ENCODE measurements around the gene POMP.
"Not testable (repeated sequence)": the region's sequence is repeated elsewhere in the genome, so short reads cannot be mapped to it uniquely, and the experiment has no call there.

POMP gene

DNA sequence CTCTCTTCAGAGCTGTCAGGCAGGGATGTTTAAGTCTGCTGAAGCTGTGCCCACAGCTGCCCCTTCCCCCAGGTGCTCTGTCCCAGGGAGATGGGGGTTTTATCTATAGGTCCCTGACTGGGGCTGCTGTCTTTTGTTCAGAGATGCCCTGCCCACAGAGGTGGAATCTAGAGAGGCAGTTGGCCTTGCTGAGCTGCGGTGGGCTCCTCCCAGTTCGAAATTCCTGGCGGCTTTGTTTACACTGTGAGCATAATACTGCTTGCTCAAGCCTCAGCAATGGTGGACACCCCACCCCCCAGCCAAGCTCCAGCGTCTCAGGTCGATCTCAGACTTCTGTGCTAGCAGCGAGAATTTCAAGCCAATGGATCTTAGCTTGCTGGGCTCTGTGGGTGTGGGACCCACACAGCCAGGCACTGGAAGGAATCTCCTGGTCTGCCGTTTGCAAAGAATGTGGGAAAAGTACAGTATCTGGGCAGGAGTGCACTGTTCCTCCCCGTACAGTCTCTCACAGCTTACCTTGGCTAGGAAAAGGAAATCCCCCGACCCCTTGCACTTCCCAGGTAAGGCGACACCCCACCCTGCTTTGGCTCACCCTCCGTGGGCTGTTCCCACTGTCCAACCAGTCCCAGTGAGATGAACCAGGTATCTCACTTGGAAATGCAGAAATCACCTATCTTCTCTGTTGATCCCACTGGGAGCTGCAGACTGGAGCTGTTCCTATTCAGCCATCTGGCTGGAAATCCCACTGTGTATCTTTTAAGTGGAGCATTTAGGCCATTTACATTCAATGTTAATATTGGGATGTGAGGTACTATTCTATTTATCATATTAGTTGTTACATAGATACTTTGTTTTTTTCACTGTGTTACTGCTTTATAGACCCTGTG is 34.9 kb downstream of the POMP start:
- not testable (repeated sequence) for DNase-seq

DNA sequence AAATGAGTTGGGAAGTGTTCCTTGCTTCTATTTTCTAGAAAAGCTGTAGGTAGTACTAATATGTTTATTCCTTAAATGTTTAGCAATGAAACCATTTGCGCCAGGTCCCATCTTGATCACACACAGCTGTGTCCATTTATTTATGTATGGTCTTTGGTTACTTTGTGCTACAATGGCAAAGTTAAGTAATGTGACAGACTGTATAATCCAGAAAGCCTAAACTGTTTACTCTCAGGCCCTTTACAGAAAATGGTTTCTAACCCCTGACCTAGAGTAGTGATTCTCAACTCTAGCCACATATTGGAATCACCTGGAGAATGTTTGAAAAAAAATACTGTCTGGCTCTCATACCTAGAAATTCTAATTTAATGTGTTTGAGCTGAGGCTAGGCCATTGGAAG is 38.5 kb downstream of the POMP start:
- DNase-seq, result no peak

DNA sequence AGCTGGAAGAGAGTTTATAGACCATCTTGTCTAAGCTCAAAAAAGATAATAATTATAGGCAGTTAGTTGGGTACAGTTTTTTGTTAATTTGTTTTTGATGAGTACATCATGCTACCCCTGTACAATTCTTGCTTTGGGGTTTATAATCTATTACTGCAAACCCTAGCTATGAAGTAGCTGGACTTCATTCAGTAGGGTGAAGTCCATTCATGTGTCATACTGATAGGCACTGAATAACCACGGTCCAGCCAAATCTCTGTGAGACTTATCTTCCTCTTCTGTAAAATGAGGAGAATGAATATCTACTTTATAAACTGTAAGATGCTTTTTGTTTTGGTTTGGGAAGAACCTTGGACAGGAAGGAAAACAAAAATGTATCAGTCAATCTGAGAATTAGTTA is 40.3 kb downstream of the POMP start:
- no peak for DNase-seq

DNA sequence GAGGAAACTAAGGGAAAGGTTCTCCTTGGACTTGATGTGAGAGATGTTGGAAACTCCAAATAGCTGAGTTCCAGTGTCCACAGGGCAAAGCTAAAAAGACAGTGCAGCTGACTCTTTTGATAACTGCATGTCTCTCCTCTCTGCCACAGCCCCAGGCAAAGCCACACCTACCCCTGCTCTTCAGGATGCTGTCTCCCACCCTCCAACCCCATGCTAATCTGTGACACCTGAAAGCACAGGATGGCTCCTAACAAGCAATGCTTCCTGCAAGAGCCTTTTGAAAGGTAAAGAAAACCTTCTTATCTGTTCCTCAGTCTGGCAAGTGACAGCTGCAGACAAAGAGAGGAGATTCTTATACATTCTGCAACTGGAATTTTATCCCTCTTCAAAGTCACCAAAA is 45.4 kb downstream of the POMP start:
- no peak for DNase-seq

GRCh38 chr13:28704919-28705318 is 46.0 kb downstream of the POMP start:
- DNase-seq, result no peak

DNA sequence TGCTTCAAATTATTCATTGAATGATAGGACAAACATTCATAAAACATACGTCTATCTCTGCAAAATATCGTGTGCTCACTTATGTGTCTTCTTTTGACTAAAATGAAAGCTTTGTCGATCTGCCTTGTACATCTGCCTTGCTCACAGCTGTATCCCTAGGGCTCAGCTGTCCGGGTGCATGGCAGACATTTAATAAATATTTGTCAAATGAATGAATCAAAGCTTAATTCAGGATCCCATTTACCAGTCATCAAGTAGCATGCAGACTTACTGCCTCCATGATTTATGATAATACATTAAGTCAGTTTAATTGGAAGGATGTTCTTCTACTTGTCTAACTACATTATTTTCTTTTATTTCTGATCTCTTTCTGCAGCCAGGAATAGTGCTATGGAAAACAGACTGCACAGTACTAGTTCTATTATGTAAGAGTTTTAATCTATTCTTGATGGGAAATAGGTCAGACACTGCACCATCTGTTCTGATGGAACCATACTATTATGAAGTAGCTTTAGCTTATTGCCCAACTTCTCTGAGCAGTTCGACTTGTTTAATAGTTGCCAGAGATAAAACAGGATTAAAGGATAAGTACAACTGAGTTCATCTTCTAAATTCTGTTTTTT is 46.6 kb downstream of the POMP start:
- DNase-seq, result no peak

GRCh38 chr13:28707629-28708427 is 48.9 kb downstream of the POMP start:
- peak in 1 of 56 donors; percentile 2 for DNase-seq

DNA sequence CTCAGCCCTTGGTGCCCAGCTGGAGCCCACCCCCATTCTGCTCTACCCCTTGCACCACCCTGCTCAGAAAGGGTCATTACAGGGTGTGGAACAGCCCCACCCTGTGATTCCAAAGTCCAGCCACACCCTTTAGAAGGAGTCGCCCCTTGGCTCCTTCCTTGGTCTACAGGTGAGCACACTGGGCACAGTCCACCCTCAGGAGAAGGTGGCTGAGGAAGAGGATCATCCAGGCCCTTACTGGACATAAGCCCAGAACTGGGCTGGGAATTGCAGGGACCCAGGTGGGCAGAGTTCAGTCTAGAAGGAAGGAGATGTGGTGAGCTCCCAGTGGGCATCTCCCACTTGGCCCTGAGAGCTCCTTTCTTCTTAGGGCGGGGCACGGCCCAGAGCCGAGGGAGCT is 51.2 kb downstream of the POMP start:
- DNase-seq, result no peak

GRCh38 chr13:28714651-28715050 is 55.7 kb downstream of the POMP start:
- no peak for DNase-seq

GRCh38 chr13:28716511-28716910 is 57.6 kb downstream of the POMP start:
- no peak for DNase-seq

GRCh38 chr13:28717170-28717569 is 58.2 kb downstream of the POMP start:
- DNase-seq, result no peak

DNA sequence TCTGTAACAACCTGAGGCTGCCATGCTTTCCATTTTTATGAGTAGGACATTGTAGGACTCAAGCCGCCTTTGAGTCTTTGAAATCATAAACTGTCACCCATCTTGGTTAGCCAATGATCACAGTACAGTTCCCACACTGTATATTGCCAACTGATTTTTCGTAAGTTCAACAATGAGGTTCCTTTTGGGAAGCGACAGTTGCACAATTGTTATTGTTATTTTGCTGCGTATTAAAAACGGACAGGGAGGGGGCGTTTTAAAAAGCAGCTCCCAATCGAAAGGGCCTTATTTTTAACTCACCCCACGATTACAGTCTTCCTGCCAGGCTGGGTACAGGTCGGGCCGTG is 59.2 kb downstream of the POMP start:
- DNase-seq, result no peak

DNA sequence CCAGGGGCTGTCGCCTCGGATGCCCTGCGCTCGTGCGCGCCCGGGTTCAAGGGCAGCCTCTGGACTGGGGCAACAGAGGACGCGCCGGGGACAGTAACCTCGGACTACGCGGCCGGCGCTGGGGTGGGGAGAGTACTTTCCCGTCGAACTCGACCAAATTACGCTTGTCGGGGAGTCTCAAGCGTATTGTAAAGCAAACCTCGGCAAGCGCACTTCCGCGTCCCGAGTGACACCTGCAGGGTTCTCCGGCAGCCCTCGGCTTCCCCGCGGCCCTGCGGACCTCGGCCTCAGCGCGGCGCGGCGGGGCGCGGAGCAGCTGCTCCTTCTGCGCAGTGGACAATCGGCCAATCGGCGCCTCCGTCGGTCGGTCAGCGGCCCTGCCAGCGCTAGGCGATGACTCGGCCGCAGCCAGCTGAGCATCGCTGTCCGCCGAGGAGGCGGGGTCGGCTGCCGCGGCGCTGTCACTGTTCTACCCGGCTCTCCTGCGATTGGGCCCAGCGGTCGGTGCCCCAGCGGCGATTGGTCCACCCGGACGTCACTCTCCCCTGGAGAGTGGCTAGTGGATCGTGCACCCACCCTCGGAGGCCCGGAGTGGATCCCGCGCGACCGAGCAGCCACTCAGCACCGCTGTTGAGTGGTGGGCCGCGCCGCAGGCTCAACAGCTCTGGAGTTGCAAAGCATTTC is 59.8 kb downstream of the POMP start, which contains the start of gene SLC46A3:
Gene SLC46A3, minus strand, starts transcription at position 428 of the 684 bp plus-strand sequence. CDS start 972 bp downstream, outside the sequence.
- peak; percentile 80 to 99 (median 97) for DNase-seq

DNA sequence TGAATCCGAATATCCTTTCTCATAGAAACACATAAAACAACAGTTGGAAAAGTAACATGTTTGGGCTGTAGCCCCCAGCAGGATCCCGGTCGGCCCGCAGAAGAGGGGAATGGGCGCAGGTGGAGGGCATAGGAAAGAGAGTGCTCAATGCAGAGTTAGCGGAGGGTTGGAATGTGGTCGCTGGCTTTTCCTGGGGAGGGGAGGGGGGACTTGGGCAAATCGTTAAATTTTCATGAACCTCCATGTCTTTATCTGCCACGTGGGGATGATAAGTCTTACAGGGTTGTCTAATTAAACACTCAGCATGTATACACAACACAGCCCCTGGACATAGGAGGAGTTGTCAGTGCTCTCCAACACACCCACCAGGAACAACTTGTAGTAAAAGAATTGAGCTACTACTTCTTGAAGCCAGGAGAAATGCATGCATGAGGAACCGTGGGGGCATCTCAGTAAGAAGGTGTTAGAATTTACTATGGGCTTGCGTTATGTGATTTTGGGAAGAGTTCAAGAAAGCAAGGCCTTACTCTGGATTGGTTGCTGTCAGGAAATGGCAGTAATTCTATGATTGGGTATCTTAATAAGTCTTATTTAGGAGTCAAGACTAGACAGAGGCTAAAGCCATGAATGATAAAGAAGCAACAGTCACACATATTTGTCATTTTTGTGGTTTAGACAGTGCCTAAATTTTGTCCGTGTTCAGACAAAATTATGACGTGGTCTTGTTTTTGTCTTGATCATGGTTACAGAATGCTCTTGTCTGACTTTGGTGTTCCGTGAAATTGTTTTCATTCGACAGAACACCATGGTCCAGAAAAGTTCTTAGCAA is 60.5 kb downstream of the POMP start:
- DNase-seq, result no peak

GRCh38 chr13:28723806-28724205 is 64.9 kb downstream of the POMP start:
- no peak for DNase-seq

GRCh38 chr13:28725046-28725610 is 66.2 kb downstream of the POMP start:
- no peak for DNase-seq

Data from nucleus accumbens (tissue), 56 donors.